ENCODE data around the gene SBNO2. TPM values are rescaled to one million over a fixed set of nuclear protein-coding genes. Genes with fewer than 3 reads are reported as not detected.

SBNO2 gene
- total and polyA plus RNA-seq, 2 donors (not counting 1 experiment from before 2014, with no cell fraction given): 42.8 to 83.3 TPM

DNA sequence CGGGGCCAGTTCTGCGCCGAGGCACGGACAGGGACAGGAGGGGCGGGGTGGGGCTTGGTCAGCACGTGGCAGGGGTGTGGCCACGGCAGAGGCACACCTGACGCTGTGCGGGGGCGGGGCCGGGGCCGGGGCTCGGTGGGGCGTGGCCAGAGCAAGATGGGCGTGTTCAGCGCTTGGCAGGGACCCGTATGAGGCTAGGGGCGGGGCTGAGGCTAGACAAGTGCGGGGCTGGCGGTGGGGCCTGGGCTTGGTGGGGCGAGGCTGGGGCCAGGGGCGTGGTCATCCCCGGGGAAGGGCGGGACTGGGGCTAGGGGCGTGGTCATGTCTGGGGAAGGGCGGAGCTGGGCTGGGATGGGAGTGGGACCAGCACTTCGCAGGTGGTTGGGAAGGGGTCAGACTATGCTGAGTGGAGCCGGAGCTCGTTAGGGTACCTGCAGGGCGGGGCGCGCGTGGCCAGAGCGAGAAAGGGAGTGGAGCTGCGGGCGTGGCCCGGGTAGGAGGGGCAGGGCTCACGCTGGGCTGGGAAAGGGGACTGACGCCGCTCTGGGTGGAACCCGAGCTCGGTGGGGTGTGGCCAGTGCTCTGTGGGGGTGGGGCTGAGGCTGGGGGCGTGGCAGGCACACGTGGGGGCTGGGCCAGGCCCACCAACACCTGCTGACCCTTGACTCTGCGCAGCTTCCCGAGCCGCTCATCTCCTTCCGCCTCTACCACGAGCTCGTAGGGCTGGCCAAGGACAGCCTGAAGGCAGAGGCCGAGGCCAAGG, 91.7 kb downstream of the SBNO2 start:
- ChIA-PET POLR2A (interaction anchor here (0.5 to 8.4 kb wide), 8 partner anchors 8 to 185 kb away, joined by 3 to 97 read pairs (median 6); partner anchors contain the start of genes ARHGAP45, RNU6-2 and TMEM259), CTCF (interaction anchor here (1.7 kb wide), 1 partner anchor 18 kb away, joined by 8 read pairs; no protein-coding TSS in a partner anchor)
- Histone ChIP-seq H3K79me2 (ENCODE audit: control insufficient read depth, insufficient read depth, low read length) (peaks cover 39% of the 10 kb centered on the region), H3K4me1 (ENCODE audit: control insufficient read depth in 2 of 2, insufficient read depth in 2 of 2, low read length in 2 of 2) (peaks cover 33 to 67% of the 10 kb centered on the region in 2 donors), H3K36me3 (replicated peaks in 1 of 2; ENCODE audit: control extremely low read depth in 1 of 2, control insufficient read depth in 1 of 2, extremely low read depth in 1 of 2, insufficient read depth in 2 of 2, low read length in 1 of 2) (peaks cover 0 to 91% of the 10 kb centered on the region in 2 experiments), H4K20me1 (ENCODE audit: control insufficient read depth, insufficient read depth, low read length, poor library complexity, severe bottlenecking) (peaks cover 94% of the 10 kb centered on the region), H3K4me2 (replicated peaks; ENCODE audit: low read depth, low read length, poor library complexity, severe bottlenecking) (peak overlapping the region; percentile 3), H3K9me3 (ENCODE audit: control extremely low read depth in 1 of 3, control insufficient read depth in 2 of 3, insufficient read depth in 1 of 3, low read length in 2 of 3) (no peaks in the 10 kb centered on the region), H2AFZ (ENCODE audit: insufficient read depth, low read depth, low read length, poor library complexity, severe bottlenecking) (no peak overlapping the region), H3K27ac (ENCODE audit: low read length in 2 of 2) (peak overlapping the region; percentile 18 to 30), H3K4me3 (ENCODE audit: control extremely low read depth in 1 of 5, extremely low read depth in 1 of 5, insufficient read depth in 1 of 5, low read depth in 2 of 5, low read length in 4 of 5) (no peak overlapping the region), H3K27me3 (replicated peaks in 1 of 4; ENCODE audit: control extremely low read depth in 1 of 4, control insufficient read depth in 3 of 4, insufficient read depth in 4 of 4, low read length in 3 of 4) (no peaks in the 10 kb centered on the region), H3K9ac (ENCODE audit: low read length) (no peak overlapping the region)
- Mint-ChIP-seq H3K4me3 (peak overlapping the region; percentile 13), H3K9me3 (ENCODE audit: insufficient read depth) (no peaks in the 10 kb centered on the region), H3K4me1 (peaks cover 34% of the 10 kb centered on the region), H3K27me3 (no peaks in the 10 kb centered on the region), H3K27ac (peak overlapping the region; percentile 79)
- TF ChIP-seq CTCF (IDR thresholded peaks at IDR 0.05) (no peak), EZH2 (IDR thresholded peaks at IDR 0.05; ENCODE audit: borderline replicate concordance, insufficient read depth, low read depth, low read length, poor library complexity, severe bottlenecking) (no peak)
- WGBS (ENCODE audit: insufficient coverage): 80% methylated on average over 49 of the region's 51 CpGs
- DNase-seq (peak; percentile 77), ATAC-seq (ENCODE audit: low read depth) (peak; percentile 67)
- intact Hi-C loops (cut with micrococcal nuclease): no loop called here
